K562 treated with DMSO at 1 percent for 4 hours (cell line): Measurements from ENCODE around the gene SPEF2. TPM values are rescaled to one million over a fixed set of nuclear protein-coding genes. Genes with fewer than 3 reads are reported as not detected.

Source experiments
- total RNA-seq: library from RNA; unstranded; fragments of 300-600 nt; gene quantifications from 2 replicates; pipeline ENCODE4 v1.2.3, GENCODE V29; 2022; ENCODE audit not compliant: insufficient read depth

SPEF2 gene, protein sequence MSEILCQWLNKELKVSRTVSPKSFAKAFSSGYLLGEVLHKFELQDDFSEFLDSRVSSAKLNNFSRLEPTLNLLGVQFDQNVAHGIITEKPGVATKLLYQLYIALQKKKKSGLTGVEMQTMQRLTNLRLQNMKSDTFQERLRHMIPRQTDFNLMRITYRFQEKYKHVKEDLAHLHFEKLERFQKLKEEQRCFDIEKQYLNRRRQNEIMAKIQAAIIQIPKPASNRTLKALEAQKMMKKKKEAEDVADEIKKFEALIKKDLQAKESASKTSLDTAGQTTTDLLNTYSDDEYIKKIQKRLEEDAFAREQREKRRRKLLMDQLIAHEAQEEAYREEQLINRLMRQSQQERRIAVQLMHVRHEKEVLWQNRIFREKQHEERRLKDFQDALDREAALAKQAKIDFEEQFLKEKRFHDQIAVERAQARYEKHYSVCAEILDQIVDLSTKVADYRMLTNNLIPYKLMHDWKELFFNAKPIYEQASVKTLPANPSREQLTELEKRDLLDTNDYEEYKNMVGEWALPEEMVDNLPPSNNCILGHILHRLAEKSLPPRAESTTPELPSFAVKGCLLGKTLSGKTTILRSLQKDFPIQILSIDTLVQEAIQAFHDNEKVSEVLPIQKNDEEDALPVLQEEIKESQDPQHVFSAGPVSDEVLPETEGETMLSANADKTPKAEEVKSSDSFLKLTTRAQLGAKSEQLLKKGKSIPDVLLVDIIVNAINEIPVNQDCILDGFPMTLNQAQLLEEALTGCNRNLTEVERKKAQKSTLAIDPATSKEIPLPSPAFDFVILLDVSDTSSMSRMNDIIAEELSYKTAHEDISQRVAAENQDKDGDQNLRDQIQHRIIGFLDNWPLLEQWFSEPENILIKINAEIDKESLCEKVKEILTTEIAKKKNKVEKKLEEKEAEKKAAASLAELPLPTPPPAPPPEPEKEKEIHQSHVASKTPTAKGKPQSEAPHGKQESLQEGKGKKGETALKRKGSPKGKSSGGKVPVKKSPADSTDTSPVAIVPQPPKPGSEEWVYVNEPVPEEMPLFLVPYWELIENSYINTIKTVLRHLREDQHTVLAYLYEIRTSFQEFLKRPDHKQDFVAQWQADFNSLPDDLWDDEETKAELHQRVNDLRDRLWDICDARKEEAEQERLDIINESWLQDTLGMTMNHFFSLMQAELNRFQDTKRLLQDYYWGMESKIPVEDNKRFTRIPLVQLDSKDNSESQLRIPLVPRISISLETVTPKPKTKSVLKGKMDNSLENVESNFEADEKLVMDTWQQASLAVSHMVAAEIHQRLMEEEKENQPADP (N-terminal part only)
- total RNA-seq = 0.43 TPM in 1 of 2 replicates, not detected in the other

DNA sequence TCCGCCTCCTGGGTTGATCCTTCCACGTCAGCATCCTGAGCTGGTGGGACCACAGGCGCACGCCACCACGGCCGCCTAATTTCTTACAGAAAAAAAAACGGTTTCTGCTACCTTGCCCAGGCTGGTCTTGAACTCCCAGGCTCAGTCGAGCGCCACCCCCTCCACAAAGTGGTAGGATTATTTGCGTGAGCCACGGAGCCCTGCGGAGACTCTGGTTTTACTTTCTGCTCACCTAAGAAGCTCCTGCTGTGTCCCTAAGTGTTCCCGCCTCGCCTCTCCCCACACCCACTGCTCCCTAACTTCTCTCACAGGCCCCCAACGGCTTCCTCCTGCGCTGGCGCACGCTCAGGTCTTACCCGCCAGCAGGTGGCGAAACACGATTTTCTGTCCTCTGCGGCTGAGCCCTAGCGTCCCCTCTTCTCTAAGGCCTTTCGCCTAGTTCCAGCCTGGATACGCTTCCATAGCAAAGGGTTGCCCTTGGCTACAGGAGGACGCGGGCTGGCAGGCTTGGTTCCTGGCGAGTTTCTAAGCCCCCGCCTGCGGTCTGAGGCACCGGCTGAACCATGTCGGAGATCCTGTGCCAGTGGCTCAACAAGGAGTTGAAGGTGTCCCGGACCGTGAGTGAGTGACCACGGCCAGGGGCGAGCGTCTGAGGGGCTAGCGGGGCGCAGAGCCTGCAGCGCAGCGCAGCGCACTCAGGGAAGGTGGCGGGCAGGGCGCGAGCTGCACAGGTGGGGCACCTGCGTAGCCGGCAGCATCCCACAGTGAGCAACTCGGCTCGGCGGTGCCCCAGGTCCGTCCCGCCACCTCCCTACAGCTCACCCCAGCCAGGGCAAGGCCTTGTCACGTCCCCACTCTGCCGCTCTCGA, at the start of gene SPEF2:
Gene SPEF2 (plus strand): TSS at position 429 of the 869 bp plus-strand sequence. CDS start 135 bp downstream, at position 564.

DNA sequence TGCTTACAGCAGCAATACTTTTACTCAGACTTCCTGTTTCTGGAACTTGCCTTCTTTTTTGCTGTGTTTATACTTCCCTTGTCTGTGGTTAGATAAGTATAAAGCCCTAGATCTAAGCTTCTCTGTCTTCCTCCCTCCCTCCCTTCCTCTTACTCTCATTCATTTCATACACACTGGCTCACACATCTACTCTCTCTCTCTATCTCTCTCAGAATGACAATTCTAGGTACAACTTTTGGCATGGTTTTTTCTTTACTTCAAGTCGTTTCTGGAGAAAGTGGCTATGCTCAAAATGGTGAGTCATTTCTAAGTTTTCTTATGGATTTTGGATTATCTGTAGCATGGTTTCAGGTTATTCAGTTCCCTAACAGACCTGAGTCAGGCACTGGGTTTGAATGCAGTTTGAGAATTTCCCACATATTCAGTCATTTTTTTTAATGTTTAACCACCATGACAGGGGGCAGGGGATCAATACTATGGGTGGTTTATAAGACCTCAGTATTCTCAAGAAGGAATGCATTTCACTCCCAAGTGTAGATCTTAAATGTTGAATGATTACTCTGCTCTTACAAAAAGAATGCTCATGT, 239.2 kb downstream of the SPEF2 start, which contains the start of gene IL7R:
Gene IL7R (plus strand): TSS at position 127 of the 587 bp plus-strand sequence. CDS start 87 bp downstream, at position 214.

Other genes starting within 250 kb of the SPEF2 start
- gene IL7R, start 239.0 kb downstream of the SPEF2 start, total RNA-seq = not detected in 2 replicates